ENCODE measurements around the gene LRCH3.

DNA sequence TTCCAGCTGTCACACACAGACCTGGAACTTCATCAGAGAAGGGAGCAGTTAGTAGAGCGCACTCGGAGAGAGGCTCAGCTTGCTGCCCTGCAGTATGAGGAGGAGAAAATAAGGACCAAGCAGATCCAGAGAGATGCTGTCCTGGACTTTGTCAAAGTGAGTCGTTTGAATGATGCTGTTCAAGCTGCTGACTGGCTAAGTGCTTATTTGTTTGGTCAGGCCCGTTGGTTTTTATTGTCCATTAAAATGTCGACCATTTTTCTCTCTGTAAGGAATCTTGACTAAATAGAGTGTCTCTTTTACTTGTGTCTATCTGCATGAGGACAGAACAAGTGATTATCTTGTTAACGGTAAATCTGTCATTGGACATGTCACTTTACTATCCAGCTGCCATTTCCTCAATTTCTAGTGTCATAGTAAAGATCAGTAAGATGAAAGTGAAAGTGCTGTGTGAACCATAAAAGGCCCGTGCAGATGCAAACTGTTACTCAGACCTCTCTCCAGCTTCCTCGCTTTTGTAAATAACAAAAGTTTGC lies 56.9 kb downstream of the LRCH3 start:
- TF ChIP-seq CTCF (IDR thresholded peaks at IDR 0.05) (no peak), POLR2A (IDR thresholded peaks at IDR 0.05) (no peak), POLR2AphosphoS5 (IDR thresholded peaks at IDR 0.05) (no peak), EP300 (IDR thresholded peaks at IDR 0.05) (no peak)
